Measurements from ENCODE around the gene ESRRA.
A peak's percentile ranks its signal among the peaks of the same experiment; 100 is the strongest.

Gene ESRRA

GRCh38 chr11:64275031-64275800, 30.1 kb upstream of the ESRRA start:
- DNase-seq = no peak

- no peak for DNase-seq
Observed at GRCh38 chr11:64275841-64276240, 29.5 kb upstream of the ESRRA start.

GRCh38 chr11:64276653-64277431, 28.5 kb upstream of the ESRRA start:
- no peak for DNase-seq

GRCh38 chr11:64278576-64279190, 26.6 kb upstream of the ESRRA start:
- DNase-seq = no peak

GRCh38 chr11:64281957-64282770, 23.2 kb upstream of the ESRRA start:
- DNase-seq = no peak

GRCh38 chr11:64283092-64283491, 22.2 kb upstream of the ESRRA start:
- DNase-seq = no peak

- DNase-seq = peak; percentile 82
Observed at GRCh38 chr11:64284048-64284961, 21.0 kb upstream of the ESRRA start, which contains the start of gene BAD. BAD (minus strand) TSS chr11:64284665; CDS start chr11:64284368, 297 bp downstream.

GRCh38 chr11:64284962-64285884, 20.1 kb upstream of the ESRRA start, which contains the start of gene GPR137:
GPR137 (plus strand) TSS chr11:64285848; CDS start chr11:64286525, 677 bp downstream.
- DNase-seq = peak; percentile 26

- DNase-seq = peak; percentile 13
Observed at GRCh38 chr11:64285885-64286800, 19.2 kb upstream of the ESRRA start.

- DNase-seq = no peak
Observed at GRCh38 chr11:64286801-64287159, 18.5 kb upstream of the ESRRA start.

GRCh38 chr11:64287676-64288352, 17.5 kb upstream of the ESRRA start:
- no peak for DNase-seq

- no peak for DNase-seq
Observed at GRCh38 chr11:64288353-64288750, 17.0 kb upstream of the ESRRA start.

GRCh38 chr11:64289002-64289564, 16.2 kb upstream of the ESRRA start:
- no peak for DNase-seq

- DNase-seq = no peak
Observed at GRCh38 chr11:64290352-64291261, 14.7 kb upstream of the ESRRA start.

GRCh38 chr11:64291262-64291751, 14.0 kb upstream of the ESRRA start, which contains the start of gene KCNK4:
KCNK4 (plus strand) TSS chr11:64291302; CDS start chr11:64293019, 1,717 bp downstream.
- DNase-seq = no peak

GRCh38 chr11:64291752-64292459, 13.4 kb upstream of the ESRRA start:
- no peak for DNase-seq

Measured in DMS153 (cell line).